ENCODE results near the gene PSTPIP2. TPM values are rescaled to one million over a fixed set of nuclear protein-coding genes. Genes with fewer than 3 reads are reported as not detected.

PSTPIP2 gene
- total and polyA plus RNA-seq, 2 of the 4 experiments (the other 2 are of a cell fraction) = 10.4 to 12.4 TPM

DNA sequence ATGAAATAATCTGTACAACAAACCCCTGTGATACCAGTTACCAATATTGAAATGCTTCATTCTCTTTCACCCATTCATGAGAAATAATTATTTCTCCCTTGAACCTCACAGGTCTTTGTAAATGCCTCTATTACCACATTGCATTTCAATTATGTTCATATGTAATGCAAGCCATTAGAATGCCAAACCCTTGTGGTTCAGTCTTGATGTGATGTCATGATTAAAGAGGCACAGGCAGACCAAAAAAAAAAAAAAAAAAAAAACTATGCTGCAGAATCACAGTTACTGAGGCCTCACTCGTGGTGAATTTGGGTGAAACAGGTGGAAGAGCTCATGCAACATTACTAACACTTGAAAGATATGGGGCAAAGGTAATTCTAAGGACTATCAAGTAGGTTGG lies 95.5 kb downstream of the PSTPIP2 start:
- H3K23ac ChIP-seq (ENCODE audit: low read depth, low read length) = no peak overlapping the region
- no peak overlapping the region for H3K56ac ChIP-seq (ENCODE audit: extremely low read depth, insufficient read depth, low read length)
- no peak overlapping the region for H2BK15ac ChIP-seq (ENCODE audit: low read depth, low read length)
- H3K4ac ChIP-seq (ENCODE audit: low read depth, low read length) = no peak overlapping the region
- no peak overlapping the region for H2AFZ ChIP-seq (replicated peaks; ENCODE audit: low read length, poor library complexity)
- intact Hi-C loops (cut with micrococcal nuclease) = no loop called here
- H3K9me3 ChIP-seq (ENCODE audit: control insufficient read depth, insufficient read depth, low read length) = no peaks in the 10 kb centered on the region
- no peak overlapping the region for H3K4me3 ChIP-seq (ENCODE audit: insufficient read depth, low read depth, low read length)
- no CpG with 5 or more reads among the region's 1 CpG for WGBS, 2 experiments (ENCODE audit: extremely low coverage in 2 of 2, insufficient read length in 1 of 2)
- H3K79me1 ChIP-seq (ENCODE audit: low read depth in 1 of 2, low read length in 2 of 2) = no peaks in the 10 kb centered on the region
- no peak overlapping the region for H3K18ac ChIP-seq (ENCODE audit: low read depth, low read length)
- no peak overlapping the region for H3K14ac ChIP-seq (replicated peaks; ENCODE audit: low read depth, low read length)
- H2BK20ac ChIP-seq (ENCODE audit: low read depth, low read length) = no peak overlapping the region
- no peak for DNase-seq
- no peak overlapping the region for H2BK120ac ChIP-seq (ENCODE audit: low read depth, low read length)
- H3K4me2 ChIP-seq (ENCODE audit: low read depth, low read length) = no peak overlapping the region
- ATAC-seq (ENCODE audit: low read depth) = no peak
- POLR2A ChIA-PET (ENCODE audit: unreplicated experiment) = interaction anchor here (0.6 kb wide), 1 partner anchor 195 kb away, joined by 26 read pairs; no protein-coding TSS in a partner anchor
- no peak overlapping the region for H4K91ac ChIP-seq (ENCODE audit: insufficient read depth, low read depth, low read length)
- H2AK9ac ChIP-seq (replicated peaks; ENCODE audit: low read depth, low read length, poor library complexity) = no peak overlapping the region
- H3K27me3 ChIP-seq (ENCODE audit: control insufficient read depth, insufficient read depth, low read length) = no peaks in the 10 kb centered on the region
- H3K9me1 ChIP-seq (ENCODE audit: insufficient read depth, low read length) = no peaks in the 10 kb centered on the region
- no peaks in the 10 kb centered on the region for H4K20me1 ChIP-seq (ENCODE audit: insufficient read depth, low read length)
- H3K36me3 ChIP-seq (ENCODE audit: control insufficient read depth, insufficient read depth, low read length) = no peaks in the 10 kb centered on the region
- H3K27ac ChIP-seq (ENCODE audit: insufficient read depth, low read length) = no peak overlapping the region
- no TSS peak for BruUV-seq (replicated peaks)
- no peak overlapping the region for H4K8ac ChIP-seq (ENCODE audit: low read depth in 2 of 2, low read length in 2 of 2)
- H2AK5ac ChIP-seq (ENCODE audit: low read depth, low read length) = no peak overlapping the region
- dilution Hi-C loops (cut with HindIII; ENCODE audit: low sequenced_read_pairs, unreplicated experiment) = no loop called here
- H2BK5ac ChIP-seq (ENCODE audit: low read depth, low read length, poor library complexity, severe bottlenecking) = no peak overlapping the region
- H3K4me1 ChIP-seq (ENCODE audit: control insufficient read depth, insufficient read depth, low read length) = 0 out of 2 replicates have a peak, but pooled peaks cover 2% of the 10 kb centered on the region
- H4K5ac ChIP-seq (ENCODE audit: low read depth, low read length) = no peak overlapping the region
- H3K9ac ChIP-seq (ENCODE audit: low read depth, low read length) = no peak overlapping the region
- in situ Hi-C loops (cut with MboI; ENCODE audit: low sequenced_read_pairs) = loop anchor here (5.0 kb wide), 1 partner anchor 96 kb away; the partner anchor contains the start of gene PSTPIP2
- no peak for TF ChIP-seq NFE2L2 (IDR thresholded peaks at IDR 0.05; ENCODE audit: low read depth, low read length)
- TF ChIP-seq MAZ (IDR thresholded peaks at IDR 0.05; ENCODE audit: borderline replicate concordance, low read depth, low read length) = no peak
- no peak for TF ChIP-seq POLR2A (IDR thresholded peaks at IDR 0.05; ENCODE audit: low read depth, low read length)
- TF ChIP-seq, protein P1, sequence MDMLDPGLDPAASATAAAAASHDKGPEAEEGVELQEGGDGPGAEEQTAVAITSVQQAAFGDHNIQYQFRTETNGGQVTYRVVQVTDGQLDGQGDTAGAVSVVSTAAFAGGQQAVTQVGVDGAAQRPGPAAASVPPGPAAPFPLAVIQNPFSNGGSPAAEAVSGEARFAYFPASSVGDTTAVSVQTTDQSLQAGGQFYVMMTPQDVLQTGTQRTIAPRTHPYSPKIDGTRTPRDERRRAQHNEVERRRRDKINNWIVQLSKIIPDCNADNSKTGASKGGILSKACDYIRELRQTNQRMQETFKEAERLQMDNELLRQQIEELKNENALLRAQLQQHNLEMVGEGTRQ (IDR thresholded peaks at IDR 0.05; ENCODE audit: low read depth, low read length) = no peak
- CTCF ChIA-PET = interaction anchor here (1.1 kb wide), 1 partner anchor 311 kb away, joined by 3 read pairs; no protein-coding TSS in a partner anchor

All from IMR-90 (cell line).